Neural cell (in vitro differentiated cells): ENCODE measurements around the gene SNRNP40. TPM values are rescaled to one million over a fixed set of nuclear protein-coding genes. Genes with fewer than 3 reads are reported as not detected.
A peak's percentile ranks its signal among the peaks of the same experiment; 100 is the strongest.

ENCODE experiments used
- H2AFZ ChIP-seq: fragments of 200-600, 300-800 bp; sonication (generic), shearing (Covaris generic); 2 replicates; pipeline ENCODE4 v1.6.0; 2014; ENCODE audit warnings: low read depth, mild to moderate bottlenecking, antibody characterized with exemption, low read length, moderate library complexity
- H3F3A ChIP-seq: fragments of 200-600 bp; shearing (Covaris generic); 2 replicates; pipeline ENCODE4 v1.6.1; 2016; ENCODE audit warnings: mild to moderate bottlenecking, moderate library complexity, mixed read lengths, antibody characterized with exemption, low read length; ENCODE audit not compliant: insufficient read depth, poor library complexity, severe bottlenecking
- H3K27ac ChIP-seq: fragments of 200-600, 300-800 bp; sonication (generic), shearing (Covaris generic); 2 replicates; pipeline ENCODE4 v1.5.1; 2014; ENCODE audit warnings: mild to moderate bottlenecking, low read length, moderate library complexity
- H3K27me3 ChIP-seq: fragments of 300-800, 200-600 bp; sonication (generic), shearing (Covaris generic); 2 replicates; pipeline ENCODE4 v1.6.0; 2014; ENCODE audit warnings: mild to moderate bottlenecking, low read depth, low read length, moderate library complexity; ENCODE audit not compliant: insufficient read depth
- H3K36me3 ChIP-seq: fragments of 300-800, 200-600 bp; sonication (generic), shearing (Covaris generic); 2 replicates; pipeline ENCODE4 v1.5.1; 2014; ENCODE audit warnings: mild to moderate bottlenecking, antibody characterized with exemption, low read length, moderate library complexity; ENCODE audit not compliant: insufficient read depth
- H3K4me2 ChIP-seq: fragments of 300-800, 200-600 bp; sonication (generic), shearing (Covaris generic); 2 replicates; pipeline ENCODE4 v1.6.0; 2014; ENCODE audit warnings: mild to moderate bottlenecking, low read length
- H3K4me3 ChIP-seq: fragments of 300-800, 200-600 bp; sonication (generic), shearing (Covaris generic); 2 replicates; pipeline ENCODE4 v1.5.1; 2014; ENCODE audit warnings: mild to moderate bottlenecking, low read length, moderate library complexity
- H3K79me2 ChIP-seq: fragments of 200-600 bp; shearing (Covaris generic); replicated peaks from 2 replicates; pipeline ENCODE4 v1.6.0; 2014; ENCODE audit warnings: mild to moderate bottlenecking, low read length, moderate library complexity; ENCODE audit not compliant: insufficient read depth
- H3K9ac ChIP-seq: fragments of 300-800, 200-600 bp; sonication (generic), shearing (Covaris generic); 2 replicates; pipeline ENCODE4 v1.6.1; 2016; ENCODE audit warnings: mild to moderate bottlenecking, low read length, mixed read lengths
- H3K9me2 ChIP-seq: fragments of 200-600 bp; shearing (Covaris generic); 2 replicates; pipeline ENCODE4 v1.6.1; 2016; ENCODE audit warnings: mild to moderate bottlenecking, low read length, mixed read lengths; ENCODE audit not compliant: insufficient read depth
- H3K9me3 ChIP-seq: fragments of 200-600, 300-800 bp; sonication (generic), shearing (Covaris generic); 2 replicates; pipeline ENCODE4 v1.6.1; 2016; ENCODE audit warnings: mild to moderate bottlenecking, mixed run types, low read length, moderate library complexity, mixed read lengths
- H4K20me1 ChIP-seq: fragments of 200-600 bp; shearing (Covaris generic); 2 replicates; pipeline ENCODE4 v1.6.1; 2016; ENCODE audit warnings: mild to moderate bottlenecking, mixed run types; ENCODE audit not compliant: insufficient read depth
- CTCF ChIP-seq: fragments of 450-650 bp; IDR thresholded peaks from 2 replicates; pipeline ENCODE4 v1.5.1; 2014; ENCODE audit warnings: antibody characterized with exemption, mild to moderate bottlenecking, moderate library complexity; ENCODE audit not compliant: poor library complexity, severe bottlenecking
- MXI1 ChIP-seq: fragments of 450-650 bp; conservative IDR thresholded peaks from 2 replicates; pipeline ENCODE4 v1.6.1; 2014; ENCODE audit warnings: antibody characterized with exemption, mild to moderate bottlenecking; ENCODE audit not compliant: poor library complexity, severe bottlenecking
- polyA plus RNA-seq: library from polyadenylated mRNA; depleted of rRNA; stranded (reverse); fragments of >200 nt; gene quantifications from 2 replicates; pipeline ENCODE4 v1.2.3, GENCODE V29; 2014

The SNRNP40 gene
- polyA plus RNA-seq, 1 donor from 2014 or later: 87.2 TPM

DNA sequence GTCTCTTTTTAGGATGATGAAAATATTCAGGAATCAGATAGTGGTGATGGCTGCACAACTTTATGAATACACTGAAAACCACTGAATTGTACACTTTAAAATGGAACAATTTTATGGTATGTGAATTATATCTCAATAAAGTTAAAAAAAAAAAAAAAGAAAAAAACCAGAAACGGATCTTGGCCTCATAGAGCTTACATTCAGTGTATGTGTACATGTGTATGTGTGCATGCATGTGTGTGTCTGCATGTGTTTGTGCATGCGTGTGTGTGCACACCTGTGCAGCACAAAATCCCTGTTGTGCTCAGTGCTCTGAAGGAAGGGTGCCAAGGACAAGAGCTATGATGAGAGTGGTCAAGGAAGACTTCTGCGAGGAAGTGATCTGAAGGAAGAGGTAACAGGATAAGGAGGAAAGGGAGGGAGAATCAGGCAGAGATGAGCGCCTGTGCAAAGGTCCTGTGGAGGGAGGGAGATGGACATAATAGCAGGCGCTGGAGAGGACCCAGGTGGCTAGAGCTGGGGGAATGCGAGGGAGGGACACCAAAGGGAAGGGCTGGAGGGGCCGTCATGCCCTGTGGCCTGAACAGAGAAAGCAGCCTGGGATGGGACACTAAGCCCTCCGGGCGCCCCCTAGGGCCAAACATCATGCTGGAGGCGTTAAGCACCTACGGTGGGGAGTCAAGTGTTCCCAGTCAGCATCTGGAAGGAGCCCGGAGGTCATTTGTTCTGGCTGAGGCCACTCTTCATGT is 82.1 kb downstream of the SNRNP40 start:
- peak overlapping the region; percentile 48 for H3K27ac ChIP-seq
- no peaks in the 10 kb centered on the region for H3K9me3 ChIP-seq
- H3K9ac ChIP-seq: peak overlapping the region; percentile 17
- no peak for TF ChIP-seq MXI1
- TF ChIP-seq CTCF: peak; percentile 28
- H4K20me1 ChIP-seq: no peaks in the 10 kb centered on the region
- no peak overlapping the region for H3K4me2 ChIP-seq
- H3K36me3 ChIP-seq: no peaks in the 10 kb centered on the region
- H3K79me2 ChIP-seq: no peaks in the 10 kb centered on the region
- no peaks in the 10 kb centered on the region for H3K9me2 ChIP-seq
- H3K27me3 ChIP-seq: no peaks in the 10 kb centered on the region
- no peaks in the 10 kb centered on the region for H3F3A ChIP-seq
- H3K4me3 ChIP-seq: peak overlapping the region; percentile 7
- H2AFZ ChIP-seq: no peak overlapping the region

Other genes with a start within 250 kb of the SNRNP40 start
- gene PUM1, start 231.1 kb downstream of the SNRNP40 start, polyA plus RNA-seq: 60.8 and 66.3 TPM in 2 replicates
- gene NKAIN1, start 56.9 kb downstream of the SNRNP40 start, polyA plus RNA-seq: 33.4 and 55.3 TPM in 2 replicates
- gene ZCCHC17, start 244 bp upstream of the SNRNP40 start, polyA plus RNA-seq: 140 and 146 TPM in 2 replicates
- 5.8 and 7.1 TPM in 2 replicates for gene FABP3, start 76.3 kb upstream of the SNRNP40 start, polyA plus RNA-seq
- gene SERINC2, start 116.4 kb upstream of the SNRNP40 start, polyA plus RNA-seq: 8.6 and 16.4 TPM in 2 replicates